NT2/D1 (cell line): ENCODE measurements around the gene OLFML1.

ENCODE experiments used
- SUZ12 ChIP-seq: IDR thresholded peaks from 2 replicates; pipeline ENCODE4 v1.6.1; 2011; ENCODE audit not compliant: insufficient read length, insufficient read depth; ENCODE audit errors: extremely low read depth
- YY1 ChIP-seq: IDR thresholded peaks from 2 replicates; pipeline ENCODE4 v1.6.1; 2011; ENCODE audit not compliant: insufficient read length, insufficient read depth
- ZNF274 ChIP-seq: IDR thresholded peaks from 2 replicates; pipeline ENCODE4 v1.6.1; 2011; ENCODE audit warnings: mild to moderate bottlenecking, low read depth, low read length

DNA sequence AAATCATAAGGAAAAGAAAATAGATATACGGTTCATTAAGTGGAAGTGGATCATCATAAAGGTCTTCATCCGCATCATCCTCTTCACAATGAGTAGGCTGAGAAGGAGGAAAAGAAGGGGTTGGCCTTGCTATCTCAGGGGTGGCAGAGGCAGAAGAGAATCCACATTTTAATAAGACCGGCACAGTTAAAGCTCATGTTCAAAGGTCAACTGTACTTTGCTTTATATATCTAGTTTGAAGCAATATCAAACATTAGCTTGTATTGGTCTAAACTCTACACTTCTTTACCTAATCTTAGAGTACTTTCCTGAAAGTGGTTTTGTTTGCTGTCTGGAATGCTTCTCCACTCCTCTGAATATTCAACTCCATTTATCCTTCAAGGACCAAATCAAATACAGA lies 22.8 kb downstream of the OLFML1 start:
- TF ChIP-seq YY1 (no peak), ZNF274 (no peak), SUZ12 (no peak)
